Activated CD4-positive, alpha-beta T cell treated with anti-CD3 and anti-CD28 coated beads, Interleukin-2, amount 10 ng/mL, durations not matched to agents 7 days and 5 days (primary cell): ENCODE measurements around the gene SETD5. TPM values are rescaled to one million over a fixed set of nuclear protein-coding genes. Genes with fewer than 3 reads are reported as not detected.

ENCODE experiments used
- CTCF ChIA-PET: fragments of 350-600 bp; sonication (Branson Sonifier 250); formaldehyde crosslinking; loops from one replicate; lab custom pipeline; 2021; ENCODE audit warnings: antibody characterized with exemption; lab: Charles Lee
- POLR2A ChIA-PET: fragments of 350-600 bp; sonication (Branson Sonifier 250); formaldehyde crosslinking; loops from one replicate; lab custom pipeline; 2021; ENCODE audit warnings: antibody characterized with exemption; lab: Charles Lee
- DNase-seq: peaks from one replicate; pipeline ENCODE4 v3.0.0-alpha.2; 2020
- H3K27ac Mint-ChIP-seq: one replicate; pipeline ENCODE4 v1.8.0; 2021; ENCODE audit warnings: mild to moderate bottlenecking, moderate library complexity, mixed read lengths
- H3K27me3 Mint-ChIP-seq: one replicate; pipeline ENCODE4 v1.8.0; 2021; ENCODE audit warnings: mixed read lengths
- H3K36me3 Mint-ChIP-seq: one replicate; pipeline ENCODE4 v1.8.0; 2021; ENCODE audit warnings: low read depth, mixed read lengths
- H3K4me1 Mint-ChIP-seq: one replicate; pipeline ENCODE4 v1.8.0; 2021; ENCODE audit warnings: mixed read lengths
- H3K4me3 Mint-ChIP-seq: one replicate; pipeline ENCODE4 v1.8.0; 2021; ENCODE audit warnings: mild to moderate bottlenecking, moderate library complexity, mixed read lengths
- H3K9me3 Mint-ChIP-seq: one replicate; pipeline ENCODE4 v1.8.0; 2021; ENCODE audit warnings: mixed read lengths
- total RNA-seq, 2 experiments: library from RNA; stranded (reverse); gene quantifications; one replicate each; pipeline ENCODE4 v1.2.3, GENCODE V29; 2021

SETD5 gene
- total RNA-seq, 2 experiments from 2014 or later, result 111 to 129 TPM

DNA sequence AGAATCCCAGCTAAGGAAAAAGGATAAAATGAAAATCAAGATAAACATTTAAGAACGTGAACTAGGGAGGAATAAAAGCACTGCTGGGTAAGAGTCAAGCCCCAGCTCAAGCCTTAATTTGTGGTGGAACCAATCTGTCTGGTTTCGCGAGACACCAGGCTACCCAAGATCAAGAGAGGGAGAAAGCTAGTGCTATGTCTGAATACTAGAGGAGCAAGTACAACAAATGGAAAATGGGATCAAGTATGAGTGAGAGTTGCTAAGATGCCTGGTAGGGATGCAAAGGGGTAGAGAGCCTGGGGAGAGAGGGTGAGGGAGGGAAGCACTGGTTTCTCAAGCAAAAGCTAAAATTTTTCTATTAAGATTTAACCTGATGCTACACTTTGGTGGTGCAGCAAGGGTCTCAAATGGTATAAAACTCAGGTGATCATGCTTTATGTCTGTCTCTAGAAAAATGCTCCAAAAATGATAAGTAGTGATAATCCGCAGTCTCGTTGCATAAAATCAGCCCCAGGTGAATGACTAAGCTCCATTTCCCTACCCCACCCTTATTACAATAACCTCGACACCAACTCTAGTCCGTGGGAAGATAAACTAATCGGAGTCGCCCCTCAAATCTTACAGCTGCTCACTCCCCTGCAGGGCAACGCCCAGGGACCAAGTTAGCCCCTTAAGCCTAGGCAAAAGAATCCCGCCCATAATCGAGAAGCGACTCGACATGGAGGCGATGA, 1.7 kb upstream of the SETD5 start:
- ChIA-PET CTCF (interaction anchor here (0.8 to 2.0 kb wide), 6 partner anchors 8 to 41 kb away, joined by 3 to 6 read pairs (median 4); partner anchors contain the start of gene THUMPD3), POLR2A (interaction anchor here (2.7 kb wide), 1 partner anchor 33 kb away, joined by 29 read pairs; the partner anchor contains the start of gene THUMPD3)
- Mint-ChIP-seq H3K27me3 (no peaks in the 10 kb centered on the region), H3K9me3 (no peaks in the 10 kb centered on the region), H3K4me3 (peak overlapping the region; percentile 92), H3K27ac (peak overlapping the region; percentile 94), H3K4me1 (peaks cover 63% of the 10 kb centered on the region), H3K36me3 (peaks cover 54% of the 10 kb centered on the region)
- DNase-seq, result no peak

GRCh38 chr3:9396301-9396631, 1.1 kb upstream of the SETD5 start:
- H3K27me3 Mint-ChIP-seq, result no peaks in the 10 kb centered on the region
- H3K27ac Mint-ChIP-seq, result peak overlapping the region; percentile 94
- H3K4me3 Mint-ChIP-seq, result peak overlapping the region; percentile 92
- CTCF ChIA-PET, result interaction anchor here (0.8 to 1.6 kb wide), 6 partner anchors 15 to 56 kb away, joined by 3 to 4 read pairs (median 4); partner anchors contain the start of gene THUMPD3
- POLR2A ChIA-PET, result interaction anchor here (0.7 to 2.7 kb wide), 4 partner anchors 12 to 56 kb away, joined by 3 to 29 read pairs (median 4); partner anchors contain the start of gene THUMPD3
- peaks cover 66% of the 10 kb centered on the region for H3K4me1 Mint-ChIP-seq
- peaks cover 49% of the 10 kb centered on the region for H3K36me3 Mint-ChIP-seq
- peak; percentile 90 for DNase-seq
- H3K9me3 Mint-ChIP-seq, result no peaks in the 10 kb centered on the region

- ChIA-PET POLR2A (interaction anchor here (0.7 to 2.7 kb wide), 4 partner anchors 11 to 55 kb away, joined by 3 to 29 read pairs (median 4); partner anchors contain the start of gene THUMPD3), CTCF (interaction anchor here (0.6 to 1.6 kb wide), 6 partner anchors 20 to 155 kb away, joined by 3 to 4 read pairs (median 4); partner anchors contain the start of gene THUMPD3)
- H3K27me3 Mint-ChIP-seq, result no peaks in the 10 kb centered on the region
- peaks cover 44% of the 10 kb centered on the region for H3K36me3 Mint-ChIP-seq
- H3K4me3 Mint-ChIP-seq, result peak overlapping the region; percentile 92
- peaks cover 64% of the 10 kb centered on the region for H3K4me1 Mint-ChIP-seq
- peak; percentile 98 for DNase-seq
- H3K27ac Mint-ChIP-seq, result peak overlapping the region; percentile 99
- no peaks in the 10 kb centered on the region for H3K9me3 Mint-ChIP-seq
Observed at GRCh38 chr3:9396632-9397331, 633 bp upstream of the SETD5 start.

DNA sequence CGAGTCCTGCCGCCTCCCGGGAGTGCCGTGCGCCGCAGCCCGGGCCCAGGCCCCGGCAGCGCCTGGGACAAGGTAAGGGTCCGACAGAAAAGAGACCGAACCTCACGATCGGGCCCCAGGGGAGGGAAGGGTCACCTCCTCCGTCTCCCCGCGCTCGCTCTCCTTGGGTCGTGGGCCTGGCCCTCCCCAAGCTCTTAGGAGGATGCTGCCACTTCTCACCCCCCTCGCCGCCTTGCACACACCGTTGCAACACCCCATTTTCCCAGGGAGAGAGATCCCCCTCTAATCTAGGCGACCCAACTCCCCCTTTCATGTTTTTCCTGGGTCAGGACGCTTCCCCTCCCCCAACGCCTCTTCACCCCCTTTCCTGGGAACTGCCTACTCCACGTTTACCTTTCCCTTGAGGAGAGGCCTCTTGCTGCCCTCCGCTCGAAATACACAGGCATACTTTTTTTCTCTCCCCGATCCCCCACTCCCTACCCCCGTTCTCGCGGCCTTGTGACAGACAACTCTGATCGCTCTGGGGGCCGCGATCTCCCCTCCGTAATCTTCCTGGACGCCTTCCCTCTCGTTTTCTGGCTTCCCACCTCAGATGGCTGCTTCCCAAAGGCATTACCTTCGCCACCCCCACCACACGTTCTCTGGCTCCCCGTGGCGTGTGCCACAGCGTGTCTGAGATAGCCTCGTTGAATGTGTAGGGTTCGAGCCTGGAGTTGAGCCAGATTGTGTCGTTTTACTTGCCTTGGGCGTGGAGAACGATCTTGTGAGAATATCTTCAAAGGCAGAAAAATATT, 688 bp downstream of the SETD5 start:
- no peaks in the 10 kb centered on the region for H3K27me3 Mint-ChIP-seq
- H3K9me3 Mint-ChIP-seq, result no peaks in the 10 kb centered on the region
- H3K4me1 Mint-ChIP-seq, result peaks cover 67% of the 10 kb centered on the region
- H3K4me3 Mint-ChIP-seq, result peak overlapping the region; percentile 91
- CTCF ChIA-PET, result interaction anchor here (1.6 kb wide), 1 partner anchor 19 kb away, joined by 4 read pairs; no protein-coding TSS in a partner anchor
- peak; percentile 38 for DNase-seq
- peaks cover 34% of the 10 kb centered on the region for H3K36me3 Mint-ChIP-seq
- POLR2A ChIA-PET, result interaction anchor here (0.6 to 2.7 kb wide), 2 partner anchors 36 to 842 kb away, joined by 3 to 29 read pairs; partner anchors contain the start of gene THUMPD3
- H3K27ac Mint-ChIP-seq, result peak overlapping the region; percentile 95

GRCh38 chr3:9398700-9399336, 1.4 kb downstream of the SETD5 start:
- Mint-ChIP-seq H3K36me3 (peaks cover 31% of the 10 kb centered on the region), H3K4me3 (peak overlapping the region; percentile 91), H3K27ac (peak overlapping the region; percentile 95), H3K9me3 (no peaks in the 10 kb centered on the region), H3K4me1 (peaks cover 66% of the 10 kb centered on the region), H3K27me3 (no peaks in the 10 kb centered on the region)
- ChIA-PET POLR2A (no interaction called here), CTCF (interaction anchor here (0.7 to 1.4 kb wide), 6 partner anchors 25 to 436 kb away, joined by 3 to 4 read pairs (median 3); partner anchors contain the start of gene RAD18)
- no peak for DNase-seq

GRCh38 chr3:9399337-9399703, 1.9 kb downstream of the SETD5 start:
- POLR2A ChIA-PET, result no interaction called here
- H3K4me1 Mint-ChIP-seq, result peaks cover 64% of the 10 kb centered on the region
- no peaks in the 10 kb centered on the region for H3K27me3 Mint-ChIP-seq
- H3K4me3 Mint-ChIP-seq, result peak overlapping the region; percentile 91
- peaks cover 26% of the 10 kb centered on the region for H3K36me3 Mint-ChIP-seq
- peak overlapping the region; percentile 52 for H3K27ac Mint-ChIP-seq
- DNase-seq, result no peak
- no peaks in the 10 kb centered on the region for H3K9me3 Mint-ChIP-seq
- CTCF ChIA-PET, result interaction anchor here (0.7 to 1.4 kb wide), 7 partner anchors 17 to 436 kb away, joined by 3 to 4 read pairs (median 3); partner anchors contain the start of gene RAD18

DNA sequence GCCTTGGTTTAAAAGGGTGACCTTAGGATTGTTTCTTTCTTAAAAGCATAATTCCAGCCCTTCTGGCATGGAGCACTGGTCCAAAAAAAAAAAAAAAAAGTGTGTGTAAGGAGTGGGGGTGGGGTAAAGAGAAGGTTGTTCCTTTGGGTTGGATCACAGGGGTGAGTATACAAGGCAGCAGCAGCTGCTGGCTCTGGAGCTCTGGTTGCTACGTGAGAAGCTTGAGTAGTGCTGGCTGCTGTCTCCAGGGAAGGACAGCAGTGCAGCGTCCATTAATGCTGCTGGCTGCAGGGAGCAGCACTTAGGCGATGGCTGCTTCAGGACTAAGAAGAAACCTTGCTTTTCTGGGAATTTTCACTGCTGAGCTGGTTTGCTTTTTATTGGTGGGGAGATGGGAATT, 2.3 kb downstream of the SETD5 start:
- DNase-seq, result no peak
- Mint-ChIP-seq H3K36me3 (peaks cover 22% of the 10 kb centered on the region), H3K27me3 (no peaks in the 10 kb centered on the region), H3K4me1 (peaks cover 63% of the 10 kb centered on the region), H3K9me3 (no peaks in the 10 kb centered on the region), H3K4me3 (peak overlapping the region; percentile 91), H3K27ac (peak overlapping the region; percentile 52)
- CTCF ChIA-PET, result interaction anchor here (0.7 to 1.4 kb wide), 7 partner anchors 16 to 436 kb away, joined by 3 to 4 read pairs (median 3); partner anchors contain the start of gene RAD18
- POLR2A ChIA-PET, result no interaction called here

DNA sequence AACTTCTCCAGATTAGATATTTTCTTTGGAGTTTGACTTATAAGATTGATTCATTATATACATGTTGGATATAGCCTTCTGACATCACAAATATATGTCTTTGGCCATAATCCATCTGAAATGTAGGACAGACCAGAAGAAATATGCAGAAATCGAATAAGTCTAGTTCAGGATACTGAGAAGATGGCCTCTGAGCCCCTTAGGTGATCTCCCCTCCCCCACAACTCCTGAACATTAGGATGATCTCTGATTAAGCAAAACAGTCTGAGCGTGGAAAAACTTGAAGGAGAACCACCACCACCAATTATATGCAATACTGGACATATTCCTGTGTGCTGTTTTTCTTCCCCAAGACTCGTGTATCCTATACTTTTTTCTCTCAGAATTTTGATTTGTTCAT, 3.2 kb downstream of the SETD5 start:
- Mint-ChIP-seq H3K36me3 (peaks cover 13% of the 10 kb centered on the region), H3K27me3 (no peaks in the 10 kb centered on the region), H3K9me3 (no peaks in the 10 kb centered on the region), H3K27ac (no peak overlapping the region), H3K4me3 (peak overlapping the region; percentile 12), H3K4me1 (peaks cover 60% of the 10 kb centered on the region)
- ChIA-PET POLR2A (no interaction called here), CTCF (interaction anchor here (1.3 kb wide), 1 partner anchor 15 kb away, joined by 4 read pairs; no protein-coding TSS in a partner anchor)
- no peak for DNase-seq

GRCh38 chr3:9401986-9402385, 4.6 kb downstream of the SETD5 start:
- ChIA-PET POLR2A (no interaction called here), CTCF (interaction anchor here (0.8 kb wide), 1 partner anchor 17 kb away, joined by 4 read pairs; no protein-coding TSS in a partner anchor)
- Mint-ChIP-seq H3K27me3 (no peaks in the 10 kb centered on the region), H3K27ac (no peak overlapping the region), H3K4me3 (no peak overlapping the region), H3K9me3 (no peaks in the 10 kb centered on the region), H3K36me3 (peaks cover 8% of the 10 kb centered on the region), H3K4me1 (peaks cover 62% of the 10 kb centered on the region)
- no peak for DNase-seq

- ChIA-PET POLR2A (no interaction called here), CTCF (interaction anchor here (0.8 to 1.3 kb wide), 3 partner anchors 8 to 36 kb away, joined by 3 to 6 read pairs (median 4); no protein-coding TSS in a partner anchor)
- Mint-ChIP-seq H3K4me1 (peaks cover 67% of the 10 kb centered on the region), H3K27me3 (no peaks in the 10 kb centered on the region), H3K4me3 (no peak overlapping the region), H3K36me3 (peaks cover 10% of the 10 kb centered on the region), H3K9me3 (no peaks in the 10 kb centered on the region), H3K27ac (no peak overlapping the region)
- no peak for DNase-seq
Observed at GRCh38 chr3:9402410-9403228, 5.2 kb downstream of the SETD5 start.

GRCh38 chr3:9403463-9403862, 6.0 kb downstream of the SETD5 start:
- Mint-ChIP-seq H3K9me3 (no peaks in the 10 kb centered on the region), H3K4me1 (peaks cover 70% of the 10 kb centered on the region), H3K27me3 (no peaks in the 10 kb centered on the region), H3K27ac (no peak overlapping the region), H3K36me3 (peaks cover 11% of the 10 kb centered on the region), H3K4me3 (no peak overlapping the region)
- no peak for DNase-seq
- POLR2A ChIA-PET, result no interaction called here
- CTCF ChIA-PET, result interaction anchor here (1.0 to 1.3 kb wide), 2 partner anchors 9 to 37 kb away, joined by 3 to 6 read pairs; no protein-coding TSS in a partner anchor
